HG03066 (cell line): ENCODE results near the gene SMG5.
"Not testable (repeated sequence)": the region's sequence is repeated elsewhere in the genome, so short reads cannot be mapped to it uniquely, and the experiment has no call there.

Experiments used
- ATAC-seq: cut with Tn5 transposase; IDR thresholded peaks from one replicate; pipeline ENCODE4 v1.9.1; 2021; ENCODE audit warnings: low read depth; ENCODE audit not compliant: unreplicated experiment

The SMG5 gene

DNA sequence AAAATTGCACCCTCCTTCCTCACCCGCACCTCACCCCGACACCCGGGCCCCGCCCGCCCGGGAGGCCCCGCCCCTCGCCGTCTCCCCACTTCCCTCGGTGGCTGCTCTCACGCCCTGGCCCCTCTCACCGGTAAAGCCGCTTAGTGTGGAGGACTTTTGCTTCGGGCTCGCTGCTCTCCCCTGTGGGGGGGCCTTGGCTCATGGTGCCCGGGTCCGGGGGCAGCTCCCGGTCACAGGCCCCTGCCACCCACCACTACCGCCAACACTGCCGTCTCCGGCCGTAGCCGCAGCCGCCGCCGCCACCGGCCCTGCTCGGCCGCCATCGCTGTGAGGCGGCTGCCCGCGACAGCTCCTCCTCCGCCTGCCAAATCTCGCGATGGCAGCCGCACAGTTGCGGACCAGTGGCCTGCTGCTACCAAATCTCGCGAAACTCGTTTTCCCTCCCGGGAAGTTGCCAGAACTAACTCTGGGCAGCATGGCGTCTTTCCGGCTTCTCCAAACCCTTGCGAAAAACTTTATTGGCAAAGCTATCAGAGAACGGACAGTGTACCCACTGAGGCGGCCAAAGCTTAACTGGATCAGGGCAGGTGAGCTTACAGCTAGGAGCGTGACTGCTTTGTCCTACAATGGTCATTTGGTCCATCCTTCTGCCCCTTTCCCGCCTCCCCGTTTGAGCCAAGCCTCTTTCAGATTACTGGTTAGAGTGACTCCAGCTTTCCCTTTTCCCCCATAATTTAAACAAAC lies at the start of gene SMG5:
Gene SMG5 (minus strand): TSS at position 347 of the 744 bp plus-strand sequence. CDS start 145 bp downstream, at position 202.
- peak; percentile 84 for ATAC-seq

DNA sequence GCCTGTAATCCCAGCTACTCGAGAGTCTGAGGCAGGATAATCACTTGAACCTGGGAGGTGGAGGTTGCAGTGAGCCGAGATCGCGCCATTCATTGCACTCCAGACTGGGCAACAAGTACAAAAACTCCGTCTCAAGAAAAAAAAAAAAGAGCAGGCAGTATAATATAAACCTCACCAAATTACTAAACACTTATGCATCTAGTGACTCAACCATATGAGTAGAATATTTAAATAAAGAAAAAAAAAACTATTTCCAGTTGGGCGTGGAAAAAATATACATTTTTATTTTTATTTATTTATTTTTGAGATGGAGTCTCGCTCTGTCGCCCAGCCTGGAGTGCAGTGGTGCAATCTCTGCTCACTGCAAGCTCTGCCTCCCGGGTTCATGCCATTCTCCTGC lies 40.6 kb upstream of the SMG5 start:
- not testable (repeated sequence) for ATAC-seq

DNA sequence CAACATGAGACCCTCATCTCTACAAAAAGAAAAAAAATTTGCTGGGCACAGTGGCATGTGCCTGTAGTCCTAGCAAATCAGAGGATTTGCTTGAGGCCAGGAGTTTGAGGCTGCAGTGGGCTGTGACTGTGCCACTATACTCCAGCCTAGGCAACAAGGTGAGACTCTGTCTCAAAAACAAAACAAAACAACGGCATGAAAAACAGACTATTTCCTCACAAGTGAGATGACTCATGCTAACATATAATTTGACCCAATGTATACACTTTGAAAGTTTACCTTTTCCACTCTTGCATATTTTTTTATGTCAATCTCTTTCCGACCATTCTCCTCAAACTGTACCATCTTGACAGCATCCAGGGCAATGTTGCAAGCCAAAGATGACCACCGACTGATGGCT lies 37.9 kb upstream of the SMG5 start:
- ATAC-seq: no peak

DNA sequence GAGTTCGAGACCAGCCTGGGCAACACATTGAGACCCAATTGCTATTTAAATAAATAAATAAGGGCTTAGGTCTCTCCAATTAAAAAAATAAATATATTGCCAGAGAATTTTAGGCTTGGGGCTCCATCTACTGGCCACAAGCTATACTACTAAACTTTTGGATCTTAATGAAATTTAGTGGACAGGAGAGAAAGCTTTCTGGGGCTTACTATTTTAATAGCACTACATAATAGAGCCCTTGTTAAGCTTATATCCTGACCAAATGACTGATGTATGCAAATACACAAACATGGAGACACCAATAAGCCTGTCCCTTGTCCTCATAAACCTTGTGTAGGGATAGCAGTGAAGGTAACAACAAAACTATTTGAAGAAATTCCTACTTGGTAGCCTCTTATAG lies 37.0 kb upstream of the SMG5 start:
- ATAC-seq: no peak

GRCh38 chr1:156316909-156317308 lies 34.3 kb upstream of the SMG5 start:
- ATAC-seq: no peak

DNA sequence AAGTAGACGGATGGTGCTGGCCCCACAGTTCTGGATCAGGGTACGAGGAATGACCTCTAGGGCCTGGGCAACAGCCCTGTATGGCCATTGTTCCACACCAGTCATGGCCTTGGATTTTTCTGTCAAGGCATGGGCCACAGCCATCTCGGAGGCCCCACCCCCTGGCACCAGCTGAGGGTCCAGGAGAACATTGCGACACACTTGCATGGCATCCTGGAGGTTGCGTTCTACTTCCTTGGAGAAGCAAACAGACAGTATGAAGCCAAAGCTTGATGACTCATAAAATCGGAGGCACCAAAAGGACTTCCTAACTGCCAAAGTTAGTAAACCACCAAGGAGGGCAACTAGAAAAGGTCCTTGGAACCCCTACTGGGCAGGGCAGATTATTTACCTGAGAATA lies 28.3 kb upstream of the SMG5 start:
- ATAC-seq: no peak

GRCh38 chr1:156308078-156308477 lies 25.5 kb upstream of the SMG5 start:
- no peak for ATAC-seq

DNA sequence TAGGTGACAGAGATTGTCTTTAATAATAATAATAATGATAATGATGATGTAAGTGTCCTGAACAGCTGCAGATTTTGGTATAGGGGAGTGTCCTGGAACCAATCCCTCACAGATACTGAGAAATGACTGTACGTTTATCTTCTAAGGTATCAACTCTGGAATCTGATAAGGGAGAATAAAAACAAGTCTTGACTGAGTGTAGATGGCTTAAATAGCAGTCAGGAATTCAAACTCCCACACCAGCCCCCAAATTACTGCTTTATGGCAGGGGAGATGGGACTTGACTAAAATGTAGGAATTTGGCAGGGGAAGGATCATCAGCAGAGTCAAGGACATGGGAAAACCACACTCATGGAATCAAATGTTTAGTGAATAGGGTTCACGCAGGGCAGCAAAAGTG lies 22.6 kb upstream of the SMG5 start:
- ATAC-seq: no peak

GRCh38 chr1:156303241-156303640 lies 20.6 kb upstream of the SMG5 start:
- no peak for ATAC-seq

DNA sequence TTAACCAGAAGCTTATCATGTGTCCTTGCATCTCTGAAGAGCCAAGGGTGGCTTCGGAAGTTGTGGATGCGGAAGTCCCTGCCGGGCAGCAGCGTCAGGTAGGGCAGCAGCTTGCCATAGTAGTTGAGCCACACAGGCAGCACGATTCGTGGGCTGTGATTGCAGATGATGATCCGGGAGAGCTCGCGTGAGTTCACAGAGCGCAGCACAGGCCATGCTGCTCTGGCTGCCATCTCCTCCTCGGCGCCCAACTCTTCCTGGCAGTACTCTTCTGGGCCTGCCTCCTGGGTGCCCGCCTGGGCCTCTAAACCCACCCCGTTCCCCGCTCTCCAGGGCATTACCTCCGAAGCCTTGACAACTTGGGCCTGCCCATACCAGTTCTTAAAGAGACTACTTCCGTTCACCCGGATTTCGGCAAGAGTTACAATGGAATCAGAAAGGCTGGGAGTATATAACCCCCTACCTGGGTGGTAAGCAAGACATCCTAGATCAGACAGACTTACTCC lies 16.3 kb upstream of the SMG5 start, which contains the start of gene VHLL:
Gene VHLL (minus strand): TSS at position 456 of the 506 bp plus-strand sequence. CDS start 118 bp downstream, at position 338.
- ATAC-seq: no peak

- ATAC-seq: no peak
Measured at GRCh38 chr1:156295391-156295947, 12.8 kb upstream of the SMG5 start, which contains the start of gene GLMP. Gene GLMP, minus strand, starts transcription at chr1:156295679. Its CDS starts 34 bp downstream, at chr1:156295645.

DNA sequence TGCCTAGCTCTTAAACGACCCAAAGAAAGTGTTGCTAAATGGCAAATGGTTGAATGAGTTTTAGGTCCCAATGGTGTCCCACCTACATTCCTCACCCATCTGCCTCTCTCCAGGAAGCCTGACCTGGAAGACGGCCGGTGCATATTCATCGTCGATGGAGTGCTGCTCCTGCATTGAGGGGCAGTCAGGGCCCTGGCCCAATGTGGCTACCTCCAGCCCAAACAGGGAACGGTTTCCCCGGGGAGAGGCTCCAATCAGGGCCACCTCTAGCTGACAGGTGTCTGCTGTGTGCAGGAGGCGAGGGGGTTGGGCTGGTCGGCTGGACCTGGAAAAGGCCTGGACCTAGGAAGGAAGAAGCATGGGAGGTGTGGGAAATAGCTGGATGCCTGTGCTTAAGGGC lies 11.3 kb upstream of the SMG5 start:
- ATAC-seq: no peak

DNA sequence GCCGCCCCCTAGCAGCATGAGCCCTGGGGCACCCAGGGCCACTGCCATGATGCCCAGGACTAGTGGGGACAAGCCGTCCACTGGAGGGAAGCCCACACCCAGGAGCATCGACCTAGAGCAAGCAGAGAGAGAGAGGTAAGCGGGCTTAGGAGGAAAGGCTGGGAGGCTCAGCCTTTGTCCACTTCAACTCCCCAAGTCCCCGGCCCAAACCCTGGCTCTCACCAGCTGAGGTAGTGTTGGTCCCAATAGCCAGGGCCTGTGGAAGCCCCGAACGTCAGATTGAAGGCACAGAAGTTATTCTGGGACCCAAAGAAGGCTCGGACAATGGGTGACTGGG lies 10.4 kb upstream of the SMG5 start:
- no peak for ATAC-seq

DNA sequence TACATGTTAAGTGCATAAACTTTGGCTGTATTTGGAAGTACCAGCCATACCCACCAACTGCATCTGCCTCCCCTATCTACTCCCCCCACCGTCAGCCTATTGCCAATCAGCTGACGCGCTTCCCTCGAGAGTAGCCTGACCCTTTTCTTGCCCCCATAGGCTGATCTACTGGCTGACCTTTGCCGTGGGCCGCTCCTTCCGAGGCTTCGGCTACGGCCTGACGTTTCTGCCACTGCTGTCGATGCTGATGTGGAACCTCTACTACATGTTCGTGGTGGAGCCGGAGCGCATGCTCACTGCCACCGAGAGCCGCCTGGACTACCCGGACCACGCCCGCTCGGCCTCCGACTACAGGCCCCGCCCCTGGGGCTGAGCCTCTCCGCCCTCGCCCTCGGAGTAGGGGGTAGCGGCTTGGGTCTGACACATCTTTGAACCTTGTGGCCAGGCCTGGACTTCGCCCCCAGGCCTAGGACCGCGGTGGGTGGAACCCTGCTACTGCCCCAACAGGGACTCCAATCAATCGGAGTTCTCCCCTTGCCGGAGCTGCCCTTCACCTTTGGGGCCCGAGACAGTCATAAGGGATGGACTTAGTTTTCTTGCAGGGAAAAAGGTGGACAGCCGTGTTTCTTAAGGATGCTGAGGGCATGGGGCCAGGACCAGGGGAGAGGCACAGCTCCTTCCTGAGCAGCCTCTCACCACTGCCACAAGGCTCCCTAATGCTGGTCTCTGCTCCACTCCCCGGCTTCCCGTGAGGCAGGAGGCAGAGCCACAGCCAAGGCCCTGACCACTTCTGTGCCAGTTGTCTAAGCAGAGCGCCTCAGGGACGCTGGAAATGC lies 8.8 kb upstream of the SMG5 start:
- ATAC-seq: peak; percentile 80

DNA sequence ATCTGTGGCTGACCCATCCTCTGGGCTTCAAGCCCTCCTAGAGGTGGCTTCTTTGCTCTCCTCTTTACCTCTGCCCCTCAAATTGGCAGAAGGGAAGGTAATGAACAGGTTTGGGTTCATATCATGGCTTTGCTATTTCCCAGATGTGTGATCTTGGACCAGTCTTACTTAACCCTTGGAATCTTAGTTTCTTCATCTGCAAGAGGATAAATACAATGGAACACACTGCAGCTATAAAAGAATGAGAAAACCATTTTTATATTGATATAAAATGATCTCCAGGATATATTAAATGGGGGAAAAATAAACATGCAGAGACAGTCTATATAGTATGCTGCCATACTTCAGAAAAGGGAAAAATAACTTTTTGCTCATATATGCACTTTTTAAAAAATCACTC lies 7.2 kb upstream of the SMG5 start:
- no peak for ATAC-seq

DNA sequence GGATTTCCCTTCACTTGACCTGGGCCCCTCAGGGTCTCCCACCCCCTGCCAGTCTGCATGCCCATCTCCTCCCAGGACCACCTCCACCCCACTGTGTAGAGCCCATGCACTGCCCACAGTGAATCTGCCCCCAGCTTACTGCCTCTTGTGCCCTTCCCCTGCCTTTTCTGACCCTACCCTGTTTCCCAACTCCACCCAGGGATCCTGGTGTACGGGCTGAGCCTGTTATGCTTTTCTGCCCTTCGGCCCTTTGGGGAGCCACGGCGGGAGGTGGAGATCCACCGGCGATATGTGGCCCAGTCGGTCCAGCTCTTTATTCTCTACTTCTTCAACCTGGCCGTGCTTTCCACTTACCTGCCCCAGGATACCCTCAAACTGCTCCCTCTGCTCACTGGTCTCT lies 3.4 kb upstream of the SMG5 start:
- no peak for ATAC-seq

- no peak for ATAC-seq
Measured at GRCh38 chr1:156285437-156285836, 2.8 kb upstream of the SMG5 start.

- no peak for ATAC-seq
Measured at GRCh38 chr1:156284757-156285156, 2.1 kb upstream of the SMG5 start.

GRCh38 chr1:156284112-156284511 lies 1.5 kb upstream of the SMG5 start, which contains the start of gene TMEM79:
Gene TMEM79, plus strand, starts transcription at chr1:156284325. Its CDS starts 902 bp downstream, at chr1:156285227.
- no peak for ATAC-seq

DNA sequence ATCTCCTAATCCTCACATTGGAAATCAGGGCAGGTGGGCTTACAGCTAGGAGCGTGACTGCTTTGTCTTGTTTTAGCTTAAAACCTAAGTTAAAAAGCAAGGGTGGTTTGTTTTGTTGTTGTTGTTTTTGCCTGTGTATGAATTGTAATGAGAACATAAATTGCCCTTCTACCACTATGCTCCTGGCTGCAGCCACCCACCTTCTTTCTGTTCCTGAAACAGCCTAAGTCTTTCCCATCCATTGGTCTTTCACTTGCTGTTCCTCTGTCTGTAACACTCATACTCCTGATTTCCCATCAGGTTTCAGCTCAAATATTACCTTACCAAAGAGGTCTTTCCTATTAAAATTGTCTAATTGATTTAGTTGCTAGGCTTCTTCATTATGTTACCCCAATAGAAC lies 896 bp upstream of the SMG5 start:
- no peak for ATAC-seq
